ENCODE results near the gene SLITRK3.
"Not testable (repeated sequence)": the region's sequence is repeated elsewhere in the genome, so short reads cannot be mapped to it uniquely, and the experiment has no call there.

Gene SLITRK3

GRCh38 chr3:165169368-165169767 lies 26.8 kb downstream of the SLITRK3 start:
- Histone ChIP-seq H3K9me3 (no peaks in the 10 kb centered on the region), H3K36me3 (replicated peaks) (no peaks in the 10 kb centered on the region), H3K4me1 (no peaks in the 10 kb centered on the region), H3K4me3 (no peak overlapping the region), H3K27me3 (ENCODE audit: low read depth) (no peaks in the 10 kb centered on the region)
- DNase-seq (ENCODE audit: low spot score in 2 of 2) = no peak
- in situ Hi-C loops (cut with MboI; ENCODE audit: low sequenced_read_pairs) = no loop called here

DNA sequence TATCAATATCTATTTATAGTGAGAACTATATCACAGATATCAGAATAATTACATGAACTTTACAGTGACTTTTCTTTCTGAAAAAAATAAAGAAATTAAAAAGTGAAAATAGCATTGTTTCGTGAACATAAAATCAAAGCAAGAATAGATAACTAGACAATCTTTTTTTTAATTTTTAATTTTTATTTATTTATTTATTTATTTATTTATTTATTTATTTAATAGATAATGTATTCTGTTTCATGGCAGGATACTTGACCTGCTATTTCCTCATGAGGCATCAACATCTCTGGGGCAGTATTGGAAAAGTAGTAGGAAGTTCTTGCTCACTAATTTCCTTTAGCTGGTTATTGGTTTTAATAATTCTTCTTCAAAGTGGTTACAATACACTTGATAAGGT lies 33.3 kb downstream of the SLITRK3 start:
- in situ Hi-C loops (cut with MboI; ENCODE audit: low sequenced_read_pairs) = no loop called here
- no peak for DNase-seq (ENCODE audit: low spot score in 2 of 2)
- Histone ChIP-seq H3K9me3 (no peaks in the 10 kb centered on the region), H3K27me3 (ENCODE audit: low read depth) (no peaks in the 10 kb centered on the region), H3K36me3 (replicated peaks) (no peaks in the 10 kb centered on the region), H3K4me1 (no peaks in the 10 kb centered on the region), H3K4me3 (no peak overlapping the region)

GRCh38 chr3:165159760-165160421 lies 36.3 kb downstream of the SLITRK3 start:
- Histone ChIP-seq H3K4me1 (no peaks in the 10 kb centered on the region), H3K9me3 (no peaks in the 10 kb centered on the region), H3K27me3 (ENCODE audit: low read depth) (no peaks in the 10 kb centered on the region), H3K36me3 (replicated peaks) (no peaks in the 10 kb centered on the region), H3K4me3 (no peak overlapping the region)
- DNase-seq (ENCODE audit: low spot score in 2 of 2) = no peak
- in situ Hi-C loops (cut with MboI; ENCODE audit: low sequenced_read_pairs) = no loop called here

DNA sequence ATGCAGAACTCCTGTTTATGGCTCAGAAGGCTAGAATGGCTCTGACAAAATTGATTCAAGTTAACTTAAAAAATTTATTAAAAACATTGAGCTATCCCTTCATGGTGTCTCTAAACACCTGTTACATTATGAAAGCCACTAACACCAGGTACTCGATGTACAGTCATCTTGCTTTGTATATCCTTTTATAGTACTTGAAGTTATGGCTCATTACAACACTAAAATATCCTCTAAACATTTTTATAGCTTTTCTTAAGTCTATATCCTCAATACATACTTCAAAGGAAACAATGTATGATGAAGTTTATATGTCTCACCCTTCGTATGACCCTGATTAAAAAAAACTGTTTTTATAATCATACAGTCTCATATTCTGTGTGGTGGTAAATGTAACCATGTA lies 38.2 kb downstream of the SLITRK3 start:
- Histone ChIP-seq H3K27me3 (ENCODE audit: low read depth) (no peaks in the 10 kb centered on the region), H3K4me3 (no peak overlapping the region), H3K4me1 (no peaks in the 10 kb centered on the region), H3K36me3 (replicated peaks) (no peaks in the 10 kb centered on the region), H3K9me3 (no peaks in the 10 kb centered on the region)
- DNase-seq (ENCODE audit: low spot score in 2 of 2) = no peak
- in situ Hi-C loops (cut with MboI; ENCODE audit: low sequenced_read_pairs) = no loop called here

GRCh38 chr3:165156757-165157420 lies 39.3 kb downstream of the SLITRK3 start:
- Histone ChIP-seq H3K9me3 (no peaks in the 10 kb centered on the region), H3K36me3 (replicated peaks) (no peaks in the 10 kb centered on the region), H3K27me3 (ENCODE audit: low read depth) (no peaks in the 10 kb centered on the region), H3K4me3 (no peak overlapping the region), H3K4me1 (no peaks in the 10 kb centered on the region)
- in situ Hi-C loops (cut with MboI; ENCODE audit: low sequenced_read_pairs) = no loop called here
- no peak for DNase-seq (ENCODE audit: low spot score in 2 of 2)

- Histone ChIP-seq H3K36me3 (replicated peaks) (no peaks in the 10 kb centered on the region), H3K27me3 (ENCODE audit: low read depth) (no peaks in the 10 kb centered on the region), H3K4me1 (no peaks in the 10 kb centered on the region), H3K9me3 (no peaks in the 10 kb centered on the region), H3K4me3 (no peak overlapping the region)
- in situ Hi-C loops (cut with MboI; ENCODE audit: low sequenced_read_pairs) = no loop called here
- DNase-seq (ENCODE audit: low spot score in 2 of 2) = no peak
Observed at GRCh38 chr3:165148876-165149441, 47.2 kb downstream of the SLITRK3 start.

DNA sequence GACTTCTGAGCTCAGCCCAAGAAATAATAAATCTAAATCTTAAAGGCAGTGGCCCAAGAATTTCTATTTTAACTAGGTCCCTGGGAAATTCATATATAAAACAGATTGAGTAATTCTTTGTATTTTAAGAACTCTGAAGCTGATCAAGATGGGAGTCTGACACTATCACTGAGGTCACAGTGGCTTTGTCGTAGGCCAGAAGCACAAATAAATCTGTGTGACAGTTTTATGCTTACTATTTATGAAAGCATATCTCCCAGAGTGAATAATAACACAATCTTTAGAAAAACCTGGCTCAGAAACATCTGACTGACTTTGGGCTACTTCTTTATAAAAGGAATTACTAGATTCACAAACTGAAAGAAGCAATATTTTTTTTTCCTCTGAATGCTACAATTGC lies 51.9 kb downstream of the SLITRK3 start:
- DNase-seq (ENCODE audit: low spot score in 2 of 2) = no peak
- Histone ChIP-seq H3K27me3 (ENCODE audit: low read depth) (no peaks in the 10 kb centered on the region), H3K4me3 (no peak overlapping the region), H3K36me3 (replicated peaks) (no peaks in the 10 kb centered on the region), H3K9me3 (no peaks in the 10 kb centered on the region; the same call in 1 of the 2 replicates), H3K4me1 (no peaks in the 10 kb centered on the region)
- in situ Hi-C loops (cut with MboI; ENCODE audit: low sequenced_read_pairs) = no loop called here

DNA sequence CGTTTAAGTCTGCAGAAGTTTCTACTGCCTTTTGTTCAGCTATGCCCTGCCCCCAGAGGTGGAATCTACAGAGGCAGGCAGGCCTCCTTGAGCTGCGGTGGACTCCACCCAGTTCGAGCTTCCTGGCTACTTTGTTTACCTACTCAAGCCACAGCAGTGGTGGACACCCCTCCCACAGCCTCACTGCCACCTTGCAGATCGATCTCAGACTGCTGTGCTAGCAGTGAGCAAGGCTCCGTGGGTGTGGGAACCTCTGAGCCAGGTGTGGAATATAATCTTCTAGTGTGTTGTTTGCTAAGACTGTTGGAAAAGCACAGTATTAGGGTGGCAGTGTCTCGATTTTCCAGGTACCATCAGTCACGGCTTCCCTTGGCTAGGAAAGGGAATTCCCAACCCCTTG lies 56.3 kb downstream of the SLITRK3 start:
- in situ Hi-C loops (cut with MboI; ENCODE audit: low sequenced_read_pairs); DNase-seq (ENCODE audit: low spot score in 2 of 2); H3K27me3 ChIP-seq (ENCODE audit: low read depth): not testable (repeated sequence)

More for the DNA sequence above, 56.3 kb downstream of the SLITRK3 start:
- not testable (repeated sequence) for H3K9me3 ChIP-seq; H3K4me3 ChIP-seq; H3K36me3 ChIP-seq (replicated peaks); H3K4me1 ChIP-seq
